Spleen (tissue), 11 donors: ENCODE data around the gene NPFFR2. TPM values are rescaled to one million over a fixed set of nuclear protein-coding genes. Genes with fewer than 3 reads are reported as not detected.

Experiments
- DNase-seq: peaks from one replicate; pipeline ENCODE4 v3.0.0-alpha.2; 2020
- H3K27ac ChIP-seq, 8 donors: fragments of 200-600 bp; sonication (generic) in 7 of 8; 1 replicate in 4 of 8; 2 replicates in 4 of 8; pipeline versions ENCODE4 v1.5.0 to v1.8.0; 2016 to 2021; ENCODE audit warnings: inconsistent platforms in 4 of 8, mild to moderate bottlenecking in 4 of 8, moderate library complexity in 1 of 8
- H3K27me3 ChIP-seq, 7 donors: fragments of 200-600 bp; sonication (generic) in 6 of 7; replicated peaks in 1 of 7; 1 replicate in 4 of 7; 2 replicates in 3 of 7; pipeline versions ENCODE4 v1.5.0 to v1.8.0; 2016 to 2021; ENCODE audit warnings: inconsistent platforms in 3 of 7, mild to moderate bottlenecking in 1 of 7
- H3K36me3 ChIP-seq, 6 donors: fragments of 200-600 bp; sonication (generic) in 5 of 6; 1 replicate in 4 of 6; 2 replicates in 2 of 6; pipeline versions ENCODE4 v1.5.0 to v1.8.0; 2016 to 2021; ENCODE audit warnings: inconsistent platforms in 2 of 6
- H3K4me1 ChIP-seq, 6 donors: fragments of 200-600 bp; sonication (generic) in 5 of 6; 1 replicate in 3 of 6; 2 replicates in 3 of 6; pipeline versions ENCODE4 v1.5.0 to v1.8.0; 2016 to 2021; ENCODE audit warnings: inconsistent platforms in 3 of 6
- H3K4me3 ChIP-seq, 8 donors: fragments of 200-600 bp; sonication (generic) in 7 of 8; 1 replicate in 4 of 8; 2 replicates in 4 of 8; pipeline versions ENCODE4 v1.5.0 to v1.8.0; 2016 to 2021; ENCODE audit warnings: inconsistent platforms in 4 of 8, mild to moderate bottlenecking in 4 of 8, moderate library complexity in 2 of 8
- H3K9me3 ChIP-seq, 8 donors: fragments of 200-600 bp; sonication (generic) in 7 of 8; 1 replicate in 4 of 8; 2 replicates in 4 of 8; pipeline versions ENCODE4 v1.5.0 to v1.8.0; 2016 to 2021; ENCODE audit warnings: inconsistent platforms in 4 of 8
- POLR2A ChIP-seq, 3 donors: fragments of 450-650 bp; IDR thresholded peaks; one replicate each; pipeline ENCODE4 v1.5.1; 2017; ENCODE audit warnings: antibody characterized with exemption in 3 of 3, mild to moderate bottlenecking in 1 of 3
- POLR2AphosphoS5 ChIP-seq, 3 donors: sonication (generic); formaldehyde crosslinking; IDR thresholded peaks; one replicate each; pipeline ENCODE4 v1.5.1; 2017; ENCODE audit warnings: antibody characterized with exemption in 3 of 3
- WGBS, 5 donors: extraction: QIAGEN DNeasy Blood & Tissue Kit in 3 of 5; methylation state at CpG; one replicate each; pipeline versions ENCODE4 v1.1.5 to v1.1.7; 2013 to 2018; 5-methylcytosine and 5-hydroxymethylcytosine counted together
- intact Hi-C: fragments of 100-400 bp; cut with DNase I; formaldehyde crosslinking; loops from one replicate; pipeline ENCODE4 v1.15.0; 2023; ENCODE audit warnings: low total_unique reads
- polyA plus RNA-seq, 3 donors: library from polyadenylated mRNA; stranded (reverse); fragments of 200-250 nt; gene quantifications; one replicate each; pipeline ENCODE4 v1.2.1, GENCODE V29; 2013
- total RNA-seq, 7 donors: library from RNA; depleted of rRNA in 3 of 7; stranded (reverse); fragments of >200 nt in 3 of 7; fragmentation: NEBNext Ultra II Directional in 4 of 7; extraction: Animal tissue kit (Norgen Biotek cat#: 25700) in 4 of 7; gene quantifications; one replicate each; pipeline versions ENCODE4 v1.1.0 to v1.2.1, GENCODE V29; 2016 to 2021
- TF ChIP-seq, protein P1 (sequence below), 11 experiments: fragments of 200-600 bp in 7 of 11; fragments of 450-650 bp in 4 of 11; sonication (generic) in 4 of 11; IDR thresholded peaks in 8 of 11; conservative IDR thresholded peaks in 3 of 11; 1 replicate in 7 of 11; 2 replicates in 4 of 11; pipeline versions ENCODE4 v1.4.0 to v1.8.0; 2016 to 2021; ENCODE audit warnings: antibody characterized with exemption in 11 of 11, inconsistent platforms in 4 of 11, mild to moderate bottlenecking in 1 of 11
- donor health status: healthy with polysubstance abuse.
- donor health status: DM: no; HTN: no; CAD: no; lungs with moderate emphysema.
- donor health status: DM: no; HTN: no; CAD: no.
- donor health status: Bipolar disorder and iron deficiency.
- donor health status: healthy.
- donor health status: DM: no; HTN: no; CAD: no.
- donor health status: DM: yes; HTN: yes; CAD: no.

Gene NPFFR2
- total and polyA plus RNA-seq, 10 donors = 0.08 to 1.2 (median 0.17) TPM; not detected in 6

DNA sequence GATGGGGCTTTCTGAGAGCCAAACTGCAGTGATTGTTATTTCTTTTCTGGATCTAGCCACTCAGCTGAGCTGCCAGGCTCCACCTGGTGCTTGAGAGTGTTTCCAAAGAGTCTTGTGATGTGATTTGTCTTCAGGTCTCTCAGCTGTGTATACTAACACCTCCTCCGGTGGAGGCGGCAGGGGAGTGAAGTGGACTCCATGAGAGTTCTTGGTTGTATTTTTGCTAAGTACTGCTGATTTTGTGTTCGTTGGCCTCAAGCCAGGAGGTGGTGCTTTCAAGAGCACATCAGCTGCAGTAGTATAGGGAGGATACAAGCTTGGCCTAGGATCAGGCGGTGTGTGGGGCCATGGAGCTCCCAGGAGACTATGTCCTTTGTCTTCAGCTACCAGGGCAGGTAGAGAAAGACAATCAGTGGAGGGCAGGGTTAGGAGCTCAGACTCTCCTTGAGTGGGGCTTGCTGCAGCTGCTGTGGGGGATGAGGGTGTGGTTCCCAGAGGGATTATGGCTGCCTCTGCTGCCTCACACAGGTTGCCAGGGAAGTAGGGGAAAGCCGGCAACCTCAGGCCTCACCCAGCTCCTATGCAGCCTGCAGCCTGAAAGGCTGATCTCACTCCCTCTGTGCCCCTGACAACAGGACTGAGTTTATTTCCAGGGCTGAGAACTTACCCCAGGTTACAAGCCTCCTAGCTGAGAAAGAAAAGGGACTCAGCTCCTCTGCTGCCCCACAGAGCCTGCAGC is 62.4 kb downstream of the NPFFR2 start:
- no peak for DNase-seq
- Histone ChIP-seq H3K4me3 (no peak overlapping the region), H3K27me3 (no peaks in the 10 kb centered on the region), H3K9me3 (peaks cover 0 to 4% (median 0%) of the 10 kb centered on the region in 8 donors), H3K36me3 (no peaks in the 10 kb centered on the region), H3K27ac (no peak overlapping the region), H3K4me1 (no peaks in the 10 kb centered on the region)
- intact Hi-C loops = no loop called here
- 75 to 83% (median 78%) methylated on average over 4 to 5 of the region's 5 CpGs for WGBS, 5 donors
- TF ChIP-seq POLR2AphosphoS5 (IDR thresholded peaks at IDR 0.05) (no peak), POLR2A (IDR thresholded peaks at IDR 0.05) (no peak)
- TF ChIP-seq, protein P1, sequence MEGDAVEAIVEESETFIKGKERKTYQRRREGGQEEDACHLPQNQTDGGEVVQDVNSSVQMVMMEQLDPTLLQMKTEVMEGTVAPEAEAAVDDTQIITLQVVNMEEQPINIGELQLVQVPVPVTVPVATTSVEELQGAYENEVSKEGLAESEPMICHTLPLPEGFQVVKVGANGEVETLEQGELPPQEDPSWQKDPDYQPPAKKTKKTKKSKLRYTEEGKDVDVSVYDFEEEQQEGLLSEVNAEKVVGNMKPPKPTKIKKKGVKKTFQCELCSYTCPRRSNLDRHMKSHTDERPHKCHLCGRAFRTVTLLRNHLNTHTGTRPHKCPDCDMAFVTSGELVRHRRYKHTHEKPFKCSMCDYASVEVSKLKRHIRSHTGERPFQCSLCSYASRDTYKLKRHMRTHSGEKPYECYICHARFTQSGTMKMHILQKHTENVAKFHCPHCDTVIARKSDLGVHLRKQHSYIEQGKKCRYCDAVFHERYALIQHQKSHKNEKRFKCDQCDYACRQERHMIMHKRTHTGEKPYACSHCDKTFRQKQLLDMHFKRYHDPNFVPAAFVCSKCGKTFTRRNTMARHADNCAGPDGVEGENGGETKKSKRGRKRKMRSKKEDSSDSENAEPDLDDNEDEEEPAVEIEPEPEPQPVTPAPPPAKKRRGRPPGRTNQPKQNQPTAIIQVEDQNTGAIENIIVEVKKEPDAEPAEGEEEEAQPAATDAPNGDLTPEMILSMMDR (IDR thresholded peaks at IDR 0.05 in 8 of 11, conservative IDR thresholded peaks at IDR 0.05 in 3 of 11) = no peak

GRCh38 chr4:72107456-72107855 is 75.7 kb downstream of the NPFFR2 start:
- H3K4me3 ChIP-seq = no peak overlapping the region
- TF ChIP-seq POLR2A (IDR thresholded peaks at IDR 0.05) (no peak), POLR2AphosphoS5 (IDR thresholded peaks at IDR 0.05) (no peak)
- TF ChIP-seq, protein P1 (IDR thresholded peaks at IDR 0.05 in 8 of 11, conservative IDR thresholded peaks at IDR 0.05 in 3 of 11) = no peak
- intact Hi-C loops = no loop called here
- H3K9me3 ChIP-seq = no peaks in the 10 kb centered on the region
- no peaks in the 10 kb centered on the region for H3K4me1 ChIP-seq
- H3K36me3 ChIP-seq = no peaks in the 10 kb centered on the region
- no peak overlapping the region for H3K27ac ChIP-seq
- no peak for DNase-seq
- H3K27me3 ChIP-seq = no peaks in the 10 kb centered on the region

GRCh38 chr4:72109364-72109763 is 77.6 kb downstream of the NPFFR2 start:
- TF ChIP-seq POLR2A (IDR thresholded peaks at IDR 0.05) (no peak), POLR2AphosphoS5 (IDR thresholded peaks at IDR 0.05) (no peak)
- TF ChIP-seq, protein P1 (IDR thresholded peaks at IDR 0.05 in 8 of 11, conservative IDR thresholded peaks at IDR 0.05 in 3 of 11) = no peak
- Histone ChIP-seq H3K4me1 (no peaks in the 10 kb centered on the region), H3K9me3 (no peaks in the 10 kb centered on the region), H3K4me3 (no peak overlapping the region), H3K36me3 (no peaks in the 10 kb centered on the region), H3K27me3 (no peaks in the 10 kb centered on the region), H3K27ac (no peak overlapping the region)
- no peak for DNase-seq
- intact Hi-C loops = no loop called here
- 88 to 95% (median 92%) methylated on average over 2 of the region's 2 CpGs for WGBS, 5 donors

DNA sequence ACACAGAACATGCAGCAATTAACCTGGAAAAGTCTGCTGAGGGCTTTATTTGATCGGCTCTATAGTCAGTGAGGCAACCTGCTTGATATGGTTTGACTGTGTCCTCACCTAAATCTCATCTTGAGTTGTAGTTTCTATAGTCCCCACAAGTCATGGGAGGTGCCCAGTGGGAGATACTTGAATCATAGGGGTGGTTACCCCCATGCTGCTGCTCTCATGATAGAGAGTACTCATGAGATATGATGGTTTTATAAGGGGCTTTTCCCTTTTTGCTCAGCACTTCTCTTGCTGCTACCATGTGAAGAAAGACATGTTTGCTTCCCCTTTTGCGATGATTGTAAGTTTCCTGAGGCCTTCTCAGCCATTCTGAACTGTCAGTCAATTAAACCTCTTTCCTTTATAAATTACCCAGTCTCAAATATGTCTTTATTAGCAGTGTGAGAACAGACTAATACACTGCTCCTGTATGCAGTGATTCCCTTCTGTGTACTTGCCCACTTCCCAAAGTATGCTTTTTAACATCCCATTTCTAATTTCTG is 78.2 kb downstream of the NPFFR2 start:
- Histone ChIP-seq H3K36me3 (no peaks in the 10 kb centered on the region), H3K27me3 (no peaks in the 10 kb centered on the region), H3K27ac (no peak overlapping the region), H3K4me1 (no peaks in the 10 kb centered on the region), H3K9me3 (no peaks in the 10 kb centered on the region), H3K4me3 (no peak overlapping the region)
- no peak for DNase-seq
- TF ChIP-seq POLR2AphosphoS5 (IDR thresholded peaks at IDR 0.05) (no peak), POLR2A (IDR thresholded peaks at IDR 0.05) (no peak)
- TF ChIP-seq, protein P1 (IDR thresholded peaks at IDR 0.05 in 8 of 11, conservative IDR thresholded peaks at IDR 0.05 in 3 of 11) = no peak
- WGBS, 5 donors = 62 to 76% (median 69%) methylated on average over 2 of the region's 2 CpGs
- intact Hi-C loops = no loop called here
